H1 (cell line): Measurements from ENCODE around the gene IPO11. TPM values are rescaled to one million over a fixed set of nuclear protein-coding genes. Genes with fewer than 3 reads are reported as not detected.

Experiments used
- CTCF ChIA-PET: fragments of 300-600 bp; sonication (Branson Sonifier 250); formaldehyde crosslinking; loops from one replicate; lab custom pipeline; 2021; ENCODE audit not compliant: partially characterized antibody; lab: Charles Lee
- POLR2A ChIA-PET: fragments of 300-600 bp; sonication (Branson Sonifier 250); formaldehyde crosslinking; loops from one replicate; lab custom pipeline; 2021; ENCODE audit warnings: inconsistent platforms; ENCODE audit not compliant: partially characterized antibody; lab: Charles Lee
- DNase-seq, 2 experiments: peaks; one replicate each; pipeline versions ENCODE4 v3.0.0 to v3.0.0-alpha.2; 2010 to 2022; ENCODE audit warnings: low spot score in 2 of 2, low read depth in 1 of 2, mixed read lengths in 1 of 2
- FAIRE-seq: peaks from 2 replicates; lab custom pipeline; 2011; peaks lifted over from hg19 to GRCh38; lab: Jason Lieb, UNC
- H2AFZ ChIP-seq: 2 replicates; pipeline ENCODE4 v1.8.1; 2012; ENCODE audit warnings: low read length, inconsistent platforms
- H2AK5ac ChIP-seq: 2 replicates; pipeline ENCODE4 v1.6.1; 2013; ENCODE audit warnings: low read depth, low read length
- H2BK120ac ChIP-seq: replicated peaks from 2 replicates; pipeline ENCODE3; 2013; ENCODE audit warnings: low read depth, low read length, inconsistent platforms
- H2BK12ac ChIP-seq: 2 replicates; pipeline ENCODE4 v1.6.1; 2013; ENCODE audit warnings: low read depth, low read length
- H2BK15ac ChIP-seq: 2 replicates; pipeline ENCODE4 v1.6.1; 2013; ENCODE audit warnings: low read length
- H2BK20ac ChIP-seq: 2 replicates; pipeline ENCODE4 v1.6.1; 2013; ENCODE audit warnings: low read length
- H2BK5ac ChIP-seq: 2 replicates; pipeline ENCODE4 v1.6.1; 2013; ENCODE audit warnings: low read depth, low read length
- H3K14ac ChIP-seq: 2 replicates; pipeline ENCODE4 v1.6.1; 2013; ENCODE audit warnings: inconsistent platforms; ENCODE audit not compliant: insufficient read length
- H3K18ac ChIP-seq: 2 replicates; pipeline ENCODE4 v1.6.1; 2013; ENCODE audit warnings: low read length; ENCODE audit errors: extremely low read depth
- H3K23ac ChIP-seq: 2 replicates; pipeline ENCODE4 v1.6.1; 2013; ENCODE audit warnings: inconsistent platforms; ENCODE audit not compliant: insufficient read length
- H3K23me2 ChIP-seq: 2 replicates; pipeline ENCODE4 v1.6.1; 2013; ENCODE audit warnings: low read depth, low read length
- H3K27ac ChIP-seq: 2 replicates; pipeline ENCODE4 v1.6.1; 2011; ENCODE audit warnings: low read depth, low read length, inconsistent platforms
- H3K27me3 ChIP-seq, 4 experiments: replicated peaks in 1 of 4; 1 replicate in 1 of 4; 2 replicates in 3 of 4; pipeline versions ENCODE4 v1.6.1 to v1.8.1; 2011 to 2013; ENCODE audit warnings: low read length in 3 of 4, mild to moderate bottlenecking in 3 of 4, inconsistent platforms in 2 of 4, mixed read lengths in 2 of 4, moderate library complexity in 1 of 4; ENCODE audit not compliant: control insufficient read depth in 3 of 4, insufficient read depth in 3 of 4; ENCODE audit errors: extremely low read depth in 1 of 4
- H3K36me3 ChIP-seq, 4 experiments: 2 replicates each; pipeline versions ENCODE4 v1.6.1 to v1.8.1; 2011 to 2013; ENCODE audit warnings: mild to moderate bottlenecking in 4 of 4, low read length in 3 of 4, moderate library complexity in 2 of 4, control low read depth in 1 of 4, inconsistent platforms in 1 of 4; ENCODE audit not compliant: insufficient read depth in 4 of 4, control insufficient read depth in 2 of 4
- H3K4ac ChIP-seq: replicated peaks from 2 replicates; pipeline ENCODE3; 2013; ENCODE audit warnings: low read length, low read depth, mixed read lengths, inconsistent platforms; ENCODE audit not compliant: insufficient read length
- H3K4me1 ChIP-seq, 4 experiments: replicated peaks in 1 of 4; 1 replicate in 1 of 4; 2 replicates in 3 of 4; pipeline versions ENCODE4 v1.6.1 to v1.8.1; 2011 to 2013; ENCODE audit warnings: low read length in 3 of 4, inconsistent platforms in 2 of 4, mixed read lengths in 1 of 4; ENCODE audit not compliant: insufficient read depth in 4 of 4, control insufficient read depth in 3 of 4
- H3K4me2 ChIP-seq, 2 experiments: 2 replicates each; pipeline versions ENCODE4 v1.6.1 to v1.8.1; 2011 to 2013; ENCODE audit warnings: low read depth in 2 of 2, low read length in 2 of 2, control low read depth in 1 of 2, inconsistent platforms in 1 of 2, mild to moderate bottlenecking in 1 of 2; ENCODE audit not compliant: insufficient read depth in 1 of 2
- H3K4me3 ChIP-seq, 4 experiments: fragments of 200-600, 300-600 bp in 1 of 4; sonication (generic), shearing (Covaris generic), sonication (Bioruptor Twin) in 1 of 4; 2 replicates each; pipeline versions ENCODE4 v1.5.1 to v1.8.1; 2011 to 2016; ENCODE audit warnings: low read length in 4 of 4, low read depth in 3 of 4, control low read depth in 2 of 4, inconsistent platforms in 2 of 4, mild to moderate bottlenecking in 2 of 4, mixed read lengths in 1 of 4, moderate library complexity in 1 of 4; ENCODE audit not compliant: insufficient read depth in 2 of 4; ENCODE audit errors: extremely low read depth in 1 of 4
- H3K56ac ChIP-seq: replicated peaks from 2 replicates; pipeline ENCODE3; 2013; ENCODE audit warnings: low read depth, mild to moderate bottlenecking, mixed read lengths, low read length, inconsistent platforms; ENCODE audit not compliant: insufficient read length
- H3K79me1 ChIP-seq: 2 replicates; pipeline ENCODE4 v1.6.1; 2013; ENCODE audit warnings: low read depth, low read length, control low read depth
- H3K79me2 ChIP-seq, 2 experiments: 2 replicates each; pipeline versions ENCODE4 v1.6.1 to v1.8.1; 2012 to 2013; ENCODE audit warnings: low read length in 2 of 2, mild to moderate bottlenecking in 2 of 2, inconsistent platforms in 1 of 2; ENCODE audit not compliant: insufficient read depth in 2 of 2, control insufficient read depth in 1 of 2
- H3K9ac ChIP-seq, 4 experiments: replicated peaks in 1 of 4; 1 replicate in 1 of 4; 2 replicates in 3 of 4; pipeline versions ENCODE4 v1.6.1 to v1.8.1; 2011 to 2013; ENCODE audit warnings: low read depth in 3 of 4, low read length in 3 of 4, control low read depth in 2 of 4, mild to moderate bottlenecking in 2 of 4, moderate library complexity in 2 of 4, inconsistent platforms in 1 of 4; ENCODE audit errors: extremely low read depth in 1 of 4
- H3K9me3 ChIP-seq, 2 experiments: 2 replicates each; pipeline versions ENCODE4 v1.6.1 to v1.8.1; 2012 to 2013; ENCODE audit warnings: mild to moderate bottlenecking in 2 of 2, moderate library complexity in 2 of 2, control low read depth in 1 of 2, inconsistent platforms in 1 of 2, low read depth in 1 of 2, low read length in 1 of 2, mixed read lengths in 1 of 2; ENCODE audit not compliant: insufficient read depth in 2 of 2
- H4K20me1 ChIP-seq, 2 experiments: replicated peaks in 1 of 2; 2 replicates each; pipeline versions ENCODE3 to v1.8.1; 2011 to 2013; ENCODE audit warnings: inconsistent platforms in 2 of 2, low read length in 2 of 2, mild to moderate bottlenecking in 1 of 2; ENCODE audit not compliant: insufficient read depth in 2 of 2, control insufficient read depth in 1 of 2
- H4K5ac ChIP-seq: 2 replicates; pipeline ENCODE4 v1.6.1; 2013; ENCODE audit warnings: low read length, low read depth, mixed read lengths, inconsistent platforms; ENCODE audit not compliant: insufficient read length
- H4K8ac ChIP-seq: 2 replicates; pipeline ENCODE4 v1.8.0; 2013; ENCODE audit warnings: mild to moderate bottlenecking, moderate library complexity, low read length, inconsistent platforms; ENCODE audit not compliant: insufficient read depth; ENCODE audit errors: extremely low read depth
- H4K91ac ChIP-seq: replicated peaks from 2 replicates; pipeline ENCODE3; 2013; ENCODE audit warnings: low read length, mixed read lengths, inconsistent platforms; ENCODE audit not compliant: insufficient read length
- CHD1 ChIP-seq: IDR thresholded peaks from 2 replicates; pipeline ENCODE4 v1.6.1; 2012; ENCODE audit warnings: low read depth, low read length, improper control_type of control experiment
- CREB1 ChIP-seq: IDR thresholded peaks from 2 replicates; pipeline ENCODE4 v1.6.1; 2012; ENCODE audit warnings: inconsistent platforms
- CTBP2 ChIP-seq: IDR thresholded peaks from 2 replicates; pipeline ENCODE4 v1.7.0; 2011; ENCODE audit warnings: borderline replicate concordance, mild to moderate bottlenecking, moderate library complexity, mixed read lengths, low read length; ENCODE audit not compliant: insufficient read depth, insufficient read length
- E2F6 ChIP-seq: IDR thresholded peaks from 2 replicates; pipeline ENCODE4 v1.6.1; 2012; ENCODE audit warnings: inconsistent platforms
- FOSL1 ChIP-seq: IDR thresholded peaks from 2 replicates; pipeline ENCODE4 v1.6.1; 2011; ENCODE audit warnings: mild to moderate bottlenecking, low read depth, low read length, moderate library complexity; ENCODE audit not compliant: insufficient read depth
- HDAC6 ChIP-seq: IDR thresholded peaks from one replicate; pipeline ENCODE4 v1.7.1; 2012; ENCODE audit warnings: low read depth, mild to moderate bottlenecking, inconsistent platforms, low read length, moderate library complexity
- KDM5A ChIP-seq: fragments of 200-600 bp; IDR thresholded peaks from 2 replicates; pipeline ENCODE4 v1.7.1; 2012; ENCODE audit warnings: mild to moderate bottlenecking, low read length, inconsistent platforms, mixed read lengths
- NRF1 ChIP-seq: IDR thresholded peaks from 2 replicates; pipeline ENCODE4 v1.6.1; 2011; ENCODE audit warnings: mild to moderate bottlenecking, low read depth, low read length, improper control_type of control experiment
- RFX5 ChIP-seq: IDR thresholded peaks from 2 replicates; pipeline ENCODE4 v1.6.1; 2011; ENCODE audit warnings: low read depth, low read length, improper control_type of control experiment, borderline replicate concordance
- RNF2 ChIP-seq: fragments of 200-900, 300-1000 bp; sonication (generic); IDR thresholded peaks from 2 replicates; pipeline ENCODE4 v1.7.1; 2016; ENCODE audit warnings: borderline replicate concordance, low read depth, mild to moderate bottlenecking, antibody characterized with exemption, low read length; ENCODE audit not compliant: poor library complexity, severe bottlenecking; ENCODE audit errors: missing control alignments
- SP4 ChIP-seq: IDR thresholded peaks from 2 replicates; pipeline ENCODE4 v1.6.1; 2012; ENCODE audit warnings: low read length, inconsistent platforms
- USF2 ChIP-seq: IDR thresholded peaks from 2 replicates; pipeline ENCODE4 v1.6.1; 2011; ENCODE audit warnings: low read length, improper control_type of control experiment
- ZNF274 ChIP-seq: IDR thresholded peaks from 2 replicates; pipeline ENCODE4 v1.7.0; 2012; ENCODE audit warnings: low read length, borderline replicate concordance; ENCODE audit errors: extremely low read depth
- whole genome bisulfite sequencing, 2 experiments: shearing (Covaris generic) in 1 of 2; methylation state at CpG; one replicate each; pipeline versions ENCODE4 v1.1.6 to v1.1.7; 2013 to 2015; ENCODE audit warnings: low lambda C conversion rate in 2 of 2, mixed read lengths in 2 of 2, inconsistent platforms in 1 of 2, low coverage in 1 of 2, missing lambda C conversion rate in 1 of 2; ENCODE audit not compliant: insufficient replicate concordance in 2 of 2, insufficient coverage in 1 of 2, insufficient read length in 1 of 2; ENCODE audit errors: extremely low coverage in 1 of 2, missing lambda C conversion rate in 1 of 2; 5-methylcytosine and 5-hydroxymethylcytosine counted together
- polyA plus RNA-seq, 7 experiments: library from polyadenylated mRNA; depleted of rRNA in 3 of 7; stranded (reverse) in 5 of 7; unstranded in 2 of 7; fragments of >200 nt in 5 of 7; fragments of 200-250 nt in 2 of 7; gene quantifications; 1 replicate in 5 of 7; 2 replicates in 1 of 7; 4 replicates in 1 of 7; pipeline versions ENCODE4 v1.2.1 to v1.2.3, GENCODE V29; 2011 to 2013; ENCODE audit warnings: missing spikeins in 2 of 7, mixed read lengths in 2 of 7
- total RNA-seq: library from RNA; stranded (reverse); fragmentation: NEBNext Ultra II Directional; extraction: Animal tissue kit (Norgen Biotek cat#: 25700); gene quantifications from 2 replicates; pipeline ENCODE4 v1.2.1, GENCODE V29; 2021

The IPO11 gene
- total and polyA plus RNA-seq, 2 of the 8 experiments (the other 6 are each of a cell fraction or from before 2014, with no cell fraction given), result 23.6 to 64.4 TPM

GRCh38 chr5:62640446-62640845 is 227.9 kb downstream of the IPO11 start:
- Histone ChIP-seq H3K4me2 (no peak overlapping the region), H2BK15ac (no peak overlapping the region), H4K91ac (no peak overlapping the region), H3K4me1 (no peaks in the 10 kb centered on the region; a peak in 1 of 7 replicates), H2BK120ac (no peak overlapping the region), H4K20me1 (no peaks in the 10 kb centered on the region), H3K9ac (no peak overlapping the region), H2BK5ac (no peak overlapping the region), H2AK5ac (no peak overlapping the region), H3K4me3 (no peak overlapping the region), H2BK12ac (no peak overlapping the region), H3K79me2 (no peaks in the 10 kb centered on the region), H3K27me3 (no peaks in the 10 kb centered on the region), H3K27ac (no peak overlapping the region), H3K79me1 (no peaks in the 10 kb centered on the region; the same call in 1 of the 2 replicates), H2BK20ac (no peak overlapping the region), H4K5ac (no peak overlapping the region), H3K23ac (no peak overlapping the region), H3K18ac (no peak overlapping the region), H4K8ac (no peak overlapping the region), H3K14ac (no peak overlapping the region), H2AFZ (no peak overlapping the region), H3K23me2 (no peaks in the 10 kb centered on the region), H3K4ac (no peak overlapping the region), H3K36me3 (no peaks in the 10 kb centered on the region), H3K56ac (no peak overlapping the region), H3K9me3 (no peaks in the 10 kb centered on the region; a peak in 1 of 4 replicates)
- DNase-seq, result no peak
- CTCF ChIA-PET, result interaction anchor here (0.5 to 0.8 kb wide), 2 partner anchors 8 to 13 kb away, joined by 3 read pairs; no protein-coding TSS in a partner anchor
- 82% methylated on average over 4 of the region's 4 CpGs; no CpG with 5 or more reads in 1 of the 2 experiments for WGBS, 2 experiments
- POLR2A ChIA-PET, result no interaction called here
- FAIRE-seq, result no peak
- TF ChIP-seq USF2, result no peak
- no peak for TF ChIP-seq E2F6
- TF ChIP-seq SP4, result no peak
- TF ChIP-seq NRF1, result no peak
- no peak for TF ChIP-seq RNF2
- no peak for TF ChIP-seq CHD1
- TF ChIP-seq FOSL1, result no peak
- TF ChIP-seq CREB1, result no peak
- no peak for TF ChIP-seq KDM5A
- TF ChIP-seq RFX5, result no peak
- no peak for TF ChIP-seq ZNF274
- no peak for TF ChIP-seq CTBP2
- no peak for TF ChIP-seq HDAC6
